ENCODE data around the gene DAP. TPM values are rescaled to one million over a fixed set of nuclear protein-coding genes. Genes with fewer than 3 reads are reported as not detected.

DAP gene
- total RNA-seq, 2 experiments from 2014 or later: 61.0 to 61.2 TPM

- H3K4me3 Mint-ChIP-seq: no peak overlapping the region
- ATAC-seq (peak; percentile 36), DNase-seq (peak; percentile 43)
- peaks cover 13% of the 10 kb centered on the region for H3K36me3 Mint-ChIP-seq (ENCODE audit: low read depth)
- no peak overlapping the region for H3K27ac Mint-ChIP-seq
- no peaks in the 10 kb centered on the region for H3K4me1 Mint-ChIP-seq (ENCODE audit: low read depth)
- ChIA-PET POLR2A (no interaction called here), CTCF (interaction anchor here (0.7 to 1.7 kb wide), 10 partner anchors 13 to 237 kb away, joined by 3 to 6 read pairs (median 5); no protein-coding TSS in a partner anchor)
- H3K9me3 Mint-ChIP-seq (ENCODE audit: insufficient read depth): no peaks in the 10 kb centered on the region
- no peaks in the 10 kb centered on the region for H3K27me3 Mint-ChIP-seq (ENCODE audit: low read depth)
These were observed 71.5 kb downstream of the DAP start for GRCh38 chr5:10689391-10690081.

- Mint-ChIP-seq H3K27me3 (ENCODE audit: low read depth) (no peaks in the 10 kb centered on the region), H3K4me1 (ENCODE audit: low read depth) (no peaks in the 10 kb centered on the region), H3K36me3 (ENCODE audit: low read depth) (peaks cover 13% of the 10 kb centered on the region), H3K4me3 (no peak overlapping the region), H3K9me3 (ENCODE audit: insufficient read depth) (no peaks in the 10 kb centered on the region), H3K27ac (no peak overlapping the region)
- ChIA-PET CTCF (interaction anchor here (1.0 to 1.7 kb wide), 6 partner anchors 14 to 235 kb away, joined by 3 to 5 read pairs (median 4); no protein-coding TSS in a partner anchor), POLR2A (no interaction called here)
- DNase-seq (no peak), ATAC-seq (no peak)
These were observed 72.3 kb downstream of the DAP start for GRCh38 chr5:10688651-10689171.

- DNase-seq (no peak), ATAC-seq (no peak)
- Mint-ChIP-seq H3K27ac (no peak overlapping the region), H3K36me3 (ENCODE audit: low read depth) (peaks cover 22% of the 10 kb centered on the region), H3K9me3 (ENCODE audit: insufficient read depth) (no peaks in the 10 kb centered on the region), H3K4me3 (no peak overlapping the region), H3K4me1 (ENCODE audit: low read depth) (no peaks in the 10 kb centered on the region), H3K27me3 (ENCODE audit: low read depth) (no peaks in the 10 kb centered on the region)
- CTCF ChIA-PET: no interaction called here
- POLR2A ChIA-PET: no interaction called here
These were observed 74.1 kb downstream of the DAP start for GRCh38 chr5:10686890-10687289.

GRCh38 chr5:10685115-10685521 is 75.9 kb downstream of the DAP start:
- no peaks in the 10 kb centered on the region for H3K27me3 Mint-ChIP-seq (ENCODE audit: low read depth)
- ATAC-seq (no peak), DNase-seq (no peak)
- H3K9me3 Mint-ChIP-seq (ENCODE audit: insufficient read depth): no peaks in the 10 kb centered on the region
- POLR2A ChIA-PET: no interaction called here
- H3K36me3 Mint-ChIP-seq (ENCODE audit: low read depth): peaks cover 29% of the 10 kb centered on the region
- H3K4me1 Mint-ChIP-seq (ENCODE audit: low read depth): no peaks in the 10 kb centered on the region
- no peak overlapping the region for H3K27ac Mint-ChIP-seq
- H3K4me3 Mint-ChIP-seq: no peak overlapping the region
- CTCF ChIA-PET: interaction anchor here (1.1 to 2.4 kb wide), 2 partner anchors 58 to 232 kb away, joined by 5 to 7 read pairs; no protein-coding TSS in a partner anchor

- POLR2A ChIA-PET: no interaction called here
These were observed 76.5 kb downstream of the DAP start for GRCh38 chr5:10684303-10685086.

GRCh38 chr5:10682801-10683525 is 78.1 kb downstream of the DAP start:
- Mint-ChIP-seq H3K4me3 (no peak overlapping the region), H3K4me1 (ENCODE audit: low read depth) (no peaks in the 10 kb centered on the region), H3K9me3 (ENCODE audit: insufficient read depth) (no peaks in the 10 kb centered on the region), H3K27me3 (ENCODE audit: low read depth) (no peaks in the 10 kb centered on the region), H3K27ac (no peak overlapping the region), H3K36me3 (ENCODE audit: low read depth) (peaks cover 33% of the 10 kb centered on the region)
- ChIA-PET CTCF (interaction anchor here (0.6 kb wide), 1 partner anchor 203 kb away, joined by 3 read pairs; no protein-coding TSS in a partner anchor), POLR2A (no interaction called here)
- ATAC-seq (no peak), DNase-seq (no peak)

More at GRCh38 chr5:10684303-10685086, 76.5 kb downstream of the DAP start:
- Mint-ChIP-seq H3K4me1 (ENCODE audit: low read depth) (no peaks in the 10 kb centered on the region), H3K4me3 (no peak overlapping the region), H3K9me3 (ENCODE audit: insufficient read depth) (no peaks in the 10 kb centered on the region), H3K36me3 (ENCODE audit: low read depth) (peaks cover 33% of the 10 kb centered on the region), H3K27ac (no peak overlapping the region), H3K27me3 (ENCODE audit: low read depth) (no peaks in the 10 kb centered on the region)
- DNase-seq (no peak), ATAC-seq (no peak)
- CTCF ChIA-PET: interaction anchor here (1.1 to 2.4 kb wide), 2 partner anchors 57 to 232 kb away, joined by 5 to 7 read pairs; no protein-coding TSS in a partner anchor

- ChIA-PET POLR2A (no interaction called here), CTCF (no interaction called here)
- Mint-ChIP-seq H3K4me1 (ENCODE audit: low read depth) (no peaks in the 10 kb centered on the region), H3K9me3 (ENCODE audit: insufficient read depth) (no peaks in the 10 kb centered on the region), H3K36me3 (ENCODE audit: low read depth) (peaks cover 40% of the 10 kb centered on the region), H3K27me3 (ENCODE audit: low read depth) (no peaks in the 10 kb centered on the region), H3K4me3 (no peak overlapping the region), H3K27ac (peak overlapping the region; percentile 34)
- DNase-seq (no peak), ATAC-seq (no peak)
These were observed 79.0 kb downstream of the DAP start for GRCh38 chr5:10681731-10682679.

GRCh38 chr5:10680876-10681481 is 80.1 kb downstream of the DAP start:
- ATAC-seq (no peak), DNase-seq (no peak)
- Mint-ChIP-seq H3K27ac (no peak overlapping the region), H3K36me3 (ENCODE audit: low read depth) (peaks cover 44% of the 10 kb centered on the region), H3K27me3 (ENCODE audit: low read depth) (no peaks in the 10 kb centered on the region), H3K4me3 (no peak overlapping the region), H3K4me1 (ENCODE audit: low read depth) (no peaks in the 10 kb centered on the region), H3K9me3 (ENCODE audit: insufficient read depth) (no peaks in the 10 kb centered on the region)
- POLR2A ChIA-PET: no interaction called here
- CTCF ChIA-PET: no interaction called here

- DNase-seq (no peak), ATAC-seq (no peak)
- H3K9me3 Mint-ChIP-seq (ENCODE audit: insufficient read depth): no peaks in the 10 kb centered on the region
- H3K27me3 Mint-ChIP-seq (ENCODE audit: low read depth): no peaks in the 10 kb centered on the region
- no peaks in the 10 kb centered on the region for H3K4me1 Mint-ChIP-seq (ENCODE audit: low read depth)
- ChIA-PET POLR2A (no interaction called here), CTCF (no interaction called here)
- no peak overlapping the region for H3K4me3 Mint-ChIP-seq
- H3K36me3 Mint-ChIP-seq (ENCODE audit: low read depth): peaks cover 41% of the 10 kb centered on the region
- H3K27ac Mint-ChIP-seq: no peak overlapping the region
These were observed 81.6 kb downstream of the DAP start for GRCh38 chr5:10679336-10679988.

- ChIA-PET POLR2A (no interaction called here), CTCF (no interaction called here)
- DNase-seq (no peak), ATAC-seq (no peak)
- Mint-ChIP-seq H3K4me3 (no peak overlapping the region), H3K9me3 (ENCODE audit: insufficient read depth) (no peaks in the 10 kb centered on the region), H3K4me1 (ENCODE audit: low read depth) (no peaks in the 10 kb centered on the region), H3K36me3 (ENCODE audit: low read depth) (peaks cover 38% of the 10 kb centered on the region), H3K27me3 (ENCODE audit: low read depth) (no peaks in the 10 kb centered on the region), H3K27ac (no peak overlapping the region)
These were observed 82.8 kb downstream of the DAP start for GRCh38 chr5:10678244-10678643.
